GM19463 (cell line): ENCODE results near the gene HMGCS1.
"Not testable (repeated sequence)": the region's sequence is repeated elsewhere in the genome, so short reads cannot be mapped to it uniquely, and the experiment has no call there.

Experiments
- ATAC-seq: cut with Tn5 transposase; IDR thresholded peaks from one replicate; pipeline ENCODE4 v1.9.1; 2021; ENCODE audit warnings: mild to moderate bottlenecking, moderate library complexity; ENCODE audit not compliant: unreplicated experiment

Gene HMGCS1

DNA sequence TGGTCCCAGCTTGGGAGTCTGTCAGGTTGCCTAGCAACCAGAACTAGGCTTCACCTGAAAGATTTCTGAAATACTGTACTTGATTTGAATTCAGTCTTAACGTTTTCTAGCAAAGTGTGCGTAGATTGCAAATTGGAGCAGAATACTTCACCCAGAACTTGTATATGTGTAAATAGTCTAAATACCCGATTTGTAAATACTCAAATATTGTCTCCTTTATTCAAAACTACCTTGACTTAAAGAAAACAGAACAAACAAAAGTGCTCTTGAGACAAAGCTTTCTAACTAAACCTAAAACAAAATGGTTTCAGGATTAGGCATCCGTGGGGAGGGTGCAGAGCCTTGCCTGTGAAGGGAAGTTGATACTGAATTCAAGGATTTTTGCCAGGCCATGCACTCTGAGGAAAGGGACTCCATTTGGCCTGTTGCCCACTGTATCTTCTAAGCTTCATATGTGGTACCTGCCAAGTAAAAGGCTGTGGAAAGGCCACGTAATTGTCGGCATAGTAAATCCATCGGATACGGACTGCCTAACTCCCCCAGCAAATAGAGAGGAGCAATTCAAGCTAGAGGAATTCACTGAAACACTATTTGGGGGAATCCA, 744 bp upstream of the HMGCS1 start:
- ATAC-seq, result no peak

DNA sequence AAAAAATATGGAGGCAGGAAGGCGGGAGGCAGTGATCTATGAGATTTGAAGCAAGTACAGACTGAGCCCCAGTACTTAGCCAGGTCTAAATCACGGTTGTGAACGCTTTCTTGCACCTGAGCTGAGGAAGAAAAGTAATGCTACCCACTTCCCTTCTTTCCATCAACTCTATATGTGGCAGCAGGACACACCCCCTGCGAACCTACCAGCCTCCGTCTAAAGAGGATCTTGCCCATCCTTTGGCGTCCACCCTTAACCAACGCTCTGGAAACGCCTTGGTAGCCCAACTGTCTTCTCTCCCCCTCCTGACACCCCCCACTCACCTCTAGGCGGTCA, 545 bp downstream of the HMGCS1 start:
- peak; percentile 0 for ATAC-seq

DNA sequence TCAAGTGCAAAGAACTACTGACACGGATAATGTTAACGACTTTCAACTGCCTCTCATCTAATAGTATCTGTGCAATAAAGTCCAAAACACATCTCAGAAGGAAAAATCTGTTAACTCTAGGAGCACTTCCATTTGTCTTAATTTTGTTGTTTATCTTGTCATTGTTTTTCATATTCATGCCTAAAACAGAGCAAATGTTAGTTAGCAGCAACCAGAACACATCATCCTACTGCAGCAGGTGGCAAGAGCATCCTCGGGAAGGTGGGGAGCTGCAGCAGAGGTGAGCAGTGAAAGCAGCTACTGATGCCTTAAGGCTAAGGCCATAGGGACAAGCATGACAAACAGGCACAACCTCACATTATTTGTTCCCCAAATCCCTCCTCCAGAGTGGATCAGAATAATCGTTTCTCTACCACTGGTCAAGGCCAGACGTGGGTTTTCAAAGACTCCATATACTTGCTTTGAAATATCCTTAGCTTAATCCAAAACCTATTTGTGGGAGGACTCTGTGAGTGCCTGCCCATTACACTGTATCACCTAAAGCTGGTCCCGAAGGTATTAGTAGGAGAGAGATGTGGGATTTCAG, 1.0 kb downstream of the HMGCS1 start:
- ATAC-seq, result no peak

DNA sequence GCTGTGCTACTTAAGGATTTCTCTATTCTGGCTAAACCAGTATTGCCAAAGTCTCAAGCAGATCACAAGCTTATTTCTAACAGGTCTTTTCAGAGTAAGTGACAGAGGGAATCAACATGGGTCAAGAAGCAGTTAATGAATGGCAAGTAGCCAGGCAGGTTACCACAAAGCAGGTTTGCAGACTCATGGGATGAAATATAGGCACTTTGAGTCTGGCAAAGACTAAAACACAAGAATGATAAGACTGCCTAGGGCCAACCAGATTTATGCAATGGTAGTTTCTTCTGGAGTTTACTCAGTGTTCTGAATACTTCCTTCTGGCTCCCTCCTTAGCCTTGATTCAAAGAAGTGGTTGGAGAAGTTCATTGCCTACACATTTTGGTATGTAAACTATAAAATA, 3.6 kb downstream of the HMGCS1 start:
- no peak for ATAC-seq

GRCh38 chr5:43309122-43309521, 4.1 kb downstream of the HMGCS1 start:
- ATAC-seq, result no peak

DNA sequence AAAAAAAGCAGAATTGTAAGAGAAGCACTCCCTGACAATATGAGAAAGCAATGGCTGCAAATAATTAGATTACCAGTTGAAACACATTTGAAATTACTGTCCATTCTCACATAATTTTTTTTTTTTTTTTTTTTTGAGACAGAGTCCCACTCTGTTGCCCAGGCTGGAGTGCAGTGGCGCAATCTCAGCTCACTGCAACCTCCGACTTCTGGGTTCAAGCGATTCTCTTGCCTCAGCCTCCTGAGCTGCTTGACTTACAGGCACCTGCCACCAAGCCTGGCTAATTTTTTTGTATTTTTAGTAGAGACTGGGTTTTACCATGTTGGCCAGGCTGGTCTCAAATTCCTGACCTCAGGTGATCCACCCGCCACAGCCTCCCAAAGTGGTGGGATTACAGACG, 6.3 kb downstream of the HMGCS1 start:
- not testable (repeated sequence) for ATAC-seq

DNA sequence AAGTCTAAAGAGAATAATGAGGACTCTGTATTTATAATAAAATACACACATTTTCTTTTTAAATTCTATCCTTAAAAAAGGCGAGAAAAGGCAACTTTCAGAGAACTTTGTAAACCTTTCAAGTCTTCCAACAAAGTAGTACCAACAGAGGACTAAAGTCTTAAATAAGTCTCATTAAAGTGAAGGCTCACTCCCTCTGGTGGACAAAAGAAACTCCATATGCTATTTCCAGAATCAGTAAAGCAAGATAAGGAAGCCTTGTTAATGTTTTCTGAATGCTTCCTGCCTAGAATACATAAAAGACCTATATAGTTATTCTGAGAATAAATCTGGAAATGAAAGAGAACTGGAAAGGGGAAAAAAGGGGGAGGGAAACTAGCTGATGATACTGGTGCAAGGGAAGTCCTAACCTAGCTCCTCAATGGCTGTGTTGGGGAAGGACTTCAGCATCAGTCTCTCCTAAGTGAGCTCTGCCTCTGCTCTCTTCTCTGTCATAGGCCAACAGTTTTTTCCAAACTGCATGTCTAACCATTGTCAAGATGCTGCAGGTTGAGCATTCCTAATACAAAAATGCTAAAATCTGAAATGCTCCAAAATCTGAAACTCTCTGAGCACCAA, 7.2 kb downstream of the HMGCS1 start:
- ATAC-seq, result peak; percentile 52

DNA sequence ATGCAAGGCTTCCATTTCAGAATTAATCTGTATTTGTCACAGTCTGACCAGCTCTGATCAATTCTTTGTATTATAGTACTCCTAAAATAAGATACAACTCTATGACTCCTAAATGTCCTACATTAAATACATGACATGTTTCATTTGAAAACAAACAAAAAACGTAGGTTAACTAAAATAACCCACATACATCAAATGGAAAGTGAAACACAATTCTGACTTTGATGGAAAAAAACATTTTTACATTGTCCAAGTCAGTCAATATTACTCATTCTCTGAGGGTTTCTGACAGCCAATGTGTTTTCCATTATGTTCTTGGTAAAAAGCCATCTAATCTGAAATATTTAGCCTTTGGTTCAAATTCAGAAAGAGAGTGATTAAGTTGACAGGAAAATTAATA, 8.7 kb downstream of the HMGCS1 start:
- ATAC-seq, result no peak

- ATAC-seq, result no peak
Observed at GRCh38 chr5:43303242-43303641, 10.0 kb downstream of the HMGCS1 start.

GRCh38 chr5:43302481-43302880, 10.7 kb downstream of the HMGCS1 start:
- ATAC-seq, result no peak

DNA sequence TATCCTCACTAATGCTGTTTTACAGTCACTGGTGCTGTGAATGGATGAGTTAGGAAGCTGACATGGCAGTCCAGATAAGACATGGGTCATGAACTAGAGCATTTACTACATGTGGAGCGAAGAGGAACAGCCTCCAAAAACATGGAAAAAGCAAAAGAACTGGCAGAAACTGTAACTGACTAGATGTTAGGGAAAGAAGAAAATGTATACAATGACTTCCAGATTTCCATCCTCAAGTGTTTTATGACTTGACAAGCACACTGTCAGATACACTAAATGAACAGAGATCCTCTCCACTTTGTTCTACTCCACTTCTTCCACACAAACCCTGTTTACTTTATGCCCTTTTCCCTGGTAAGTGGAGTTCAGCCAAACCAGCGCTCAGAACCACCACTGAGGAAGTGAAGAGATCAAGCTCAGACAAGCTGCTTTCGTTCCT, 11.5 kb downstream of the HMGCS1 start:
- no peak for ATAC-seq

- ATAC-seq, result no peak
Observed at GRCh38 chr5:43300112-43300511, 13.1 kb downstream of the HMGCS1 start.

DNA sequence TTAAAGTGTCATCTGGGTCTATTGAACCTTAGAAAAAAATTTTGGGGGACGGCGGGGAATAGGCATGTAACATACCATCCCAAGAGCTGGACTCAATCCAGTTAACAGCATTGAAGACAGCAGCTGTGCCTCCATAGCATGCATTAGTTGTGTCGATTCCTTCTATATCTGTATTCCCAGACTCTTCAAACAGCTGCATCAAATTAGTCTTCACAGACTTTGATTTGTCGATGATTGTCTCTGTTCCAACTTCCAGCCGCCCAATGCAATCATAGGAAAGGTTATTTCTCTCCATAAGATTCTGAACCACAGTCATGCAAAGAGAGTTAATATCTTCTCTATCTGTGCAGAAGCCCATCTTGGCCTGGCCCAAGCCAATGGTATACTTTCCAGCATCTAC, 14.8 kb downstream of the HMGCS1 start:
- ATAC-seq, result no peak

DNA sequence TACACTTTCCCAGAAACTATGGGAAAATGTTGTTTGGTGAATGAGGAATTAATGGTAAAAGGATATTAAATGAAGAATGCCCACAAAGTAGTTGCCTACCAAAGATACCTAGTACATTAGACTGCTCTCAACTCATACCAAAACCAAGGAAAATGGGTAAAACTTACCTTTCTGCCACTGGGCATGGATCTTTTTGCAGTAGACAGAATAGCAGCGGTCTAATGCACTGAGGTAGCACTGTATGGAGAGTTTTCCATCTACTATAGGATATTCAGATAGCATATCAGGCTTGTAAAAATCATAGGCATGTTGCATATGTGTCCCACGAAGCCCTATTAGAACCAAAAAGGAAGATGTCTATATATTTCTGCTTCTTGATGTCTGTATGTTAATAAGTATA, 16.4 kb downstream of the HMGCS1 start:
- ATAC-seq, result no peak

GRCh38 chr5:43295202-43295601, 18.0 kb downstream of the HMGCS1 start:
- ATAC-seq, result no peak

DNA sequence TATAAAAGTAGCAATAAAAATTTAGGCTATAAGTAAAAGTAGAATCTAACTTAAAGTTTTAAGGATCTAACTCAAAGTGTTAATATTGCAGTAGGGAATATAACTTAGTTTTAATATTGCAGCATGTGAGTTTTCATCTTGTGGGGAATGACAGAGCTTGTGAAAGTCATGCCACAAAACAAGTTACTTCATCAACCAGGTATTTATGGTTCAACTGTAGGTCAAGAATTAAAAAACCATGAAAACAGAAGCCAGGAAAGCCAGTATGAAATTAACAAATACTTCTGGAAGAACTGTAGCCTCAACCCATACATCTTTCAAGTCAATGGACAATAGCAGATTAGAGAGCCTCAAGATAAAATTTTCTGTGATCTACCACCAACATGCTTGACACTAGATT, 19.0 kb downstream of the HMGCS1 start:
- ATAC-seq, result no peak

DNA sequence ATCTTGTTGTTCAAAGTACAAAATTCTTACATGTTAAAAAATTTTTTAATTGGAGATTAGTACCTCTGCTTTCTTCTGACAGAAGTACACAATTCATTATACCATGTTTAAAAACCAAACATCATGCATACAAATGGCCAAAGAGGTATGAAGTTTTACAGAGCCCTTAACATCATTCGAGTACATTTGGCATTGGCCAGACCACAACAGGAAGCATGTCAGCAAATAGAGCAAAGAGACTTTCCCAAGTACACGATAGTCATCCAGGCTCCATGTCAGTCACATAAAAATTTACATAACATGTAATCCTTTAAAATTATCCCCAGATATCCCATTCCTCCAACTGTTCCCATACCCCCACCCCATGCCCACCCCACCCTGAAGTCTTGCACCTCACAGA, 22.5 kb downstream of the HMGCS1 start:
- ATAC-seq, result no peak

GRCh38 chr5:43288269-43288831, 24.9 kb downstream of the HMGCS1 start:
- ATAC-seq, result no peak

DNA sequence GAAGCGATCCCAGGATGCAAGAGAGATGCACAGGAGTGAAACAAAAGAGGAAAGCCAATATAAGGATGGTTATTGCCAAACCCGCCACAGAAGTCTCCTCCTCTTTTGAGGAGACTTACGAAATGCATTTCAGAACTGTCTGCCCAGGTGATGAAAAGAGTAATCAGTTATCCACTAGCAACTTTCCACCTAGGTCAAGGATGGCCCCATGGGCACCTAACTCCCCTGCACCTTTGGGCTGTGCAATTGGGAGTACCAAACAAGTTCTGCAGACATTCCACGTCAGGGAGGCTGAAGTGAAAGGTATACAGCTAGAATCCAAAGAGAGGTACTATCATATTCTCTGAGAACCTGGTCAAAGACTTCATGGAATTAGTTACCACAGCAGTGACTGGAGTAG, 25.7 kb downstream of the HMGCS1 start:
- no peak for ATAC-seq

DNA sequence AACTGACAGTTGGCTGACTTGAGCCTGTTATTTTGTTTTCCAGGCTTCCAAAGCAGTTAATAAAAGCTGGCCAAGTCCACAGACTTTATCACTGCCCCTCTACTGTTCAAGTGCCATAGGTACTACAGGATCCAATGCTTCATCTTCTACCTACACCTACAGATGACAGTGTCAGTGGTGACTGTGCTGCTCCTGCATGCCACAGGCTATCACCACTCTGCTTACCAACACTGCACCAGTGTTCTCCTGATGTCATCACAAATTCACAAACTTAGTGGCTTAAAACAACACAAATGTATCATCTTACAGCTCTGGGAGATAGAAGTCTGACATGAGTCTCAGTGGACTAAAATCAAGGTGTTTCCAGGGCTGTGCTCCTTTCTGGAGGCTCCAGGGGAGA, 26.6 kb downstream of the HMGCS1 start:
- no peak for ATAC-seq

GRCh38 chr5:43281840-43282658, 31.2 kb downstream of the HMGCS1 start:
- ATAC-seq, result no peak
